Measurements from ENCODE around the gene DNAJB14.

DNAJB14 gene

GRCh38 chr4:99943904-99944437, 2.4 kb downstream of the DNAJB14 start:
- no peak for DNase-seq

- DNase-seq = no peak
These were observed 8.1 kb downstream of the DNAJB14 start for GRCh38 chr4:99938243-99938753.

GRCh38 chr4:99934891-99935290, 11.5 kb downstream of the DNAJB14 start:
- DNase-seq = no peak

GRCh38 chr4:99927566-99927965, 18.9 kb downstream of the DNAJB14 start:
- DNase-seq = no peak

GRCh38 chr4:99921174-99921573, 25.2 kb downstream of the DNAJB14 start:
- no peak for DNase-seq

- DNase-seq = no peak
These were observed 27.8 kb downstream of the DNAJB14 start for GRCh38 chr4:99918656-99919055.

GRCh38 chr4:99917575-99917974, 28.8 kb downstream of the DNAJB14 start:
- DNase-seq = no peak

- DNase-seq = no peak
These were observed 31.0 kb downstream of the DNAJB14 start for GRCh38 chr4:99915449-99915848.

- no peak for DNase-seq
These were observed 51.4 kb downstream of the DNAJB14 start for GRCh38 chr4:99894998-99895397.

- peak; percentile 80 for DNase-seq
These were observed 52.0 kb downstream of the DNAJB14 start, which contains the start of gene LAMTOR3 for GRCh38 chr4:99894161-99894997. LAMTOR3 (minus strand) TSS chr4:99894427; CDS start chr4:99893963, 464 bp downstream.

- no peak for DNase-seq
These were observed 52.6 kb downstream of the DNAJB14 start for GRCh38 chr4:99893839-99894160.

- no peak for DNase-seq
These were observed 53.4 kb downstream of the DNAJB14 start for GRCh38 chr4:99893029-99893428.

GRCh38 chr4:99891351-99891750, 55.1 kb downstream of the DNAJB14 start:
- DNase-seq = no peak

- DNase-seq = no peak
These were observed 58.6 kb downstream of the DNAJB14 start for GRCh38 chr4:99887837-99888236.

- DNase-seq = no peak
These were observed 60.3 kb downstream of the DNAJB14 start for GRCh38 chr4:99886146-99886545.

- no peak for DNase-seq
These were observed 60.7 kb downstream of the DNAJB14 start for GRCh38 chr4:99885687-99886086.

GRCh38 chr4:99885063-99885664, 61.3 kb downstream of the DNAJB14 start:
- DNase-seq = peak; percentile 24

GRCh38 chr4:99879458-99879857, 67.0 kb downstream of the DNAJB14 start:
- no peak for DNase-seq

- no peak for DNase-seq
These were observed 67.8 kb downstream of the DNAJB14 start for GRCh38 chr4:99878604-99879003.

GRCh38 chr4:99876946-99877345, 69.5 kb downstream of the DNAJB14 start:
- DNase-seq = no peak

GRCh38 chr4:99875071-99875470, 71.3 kb downstream of the DNAJB14 start:
- DNase-seq = no peak

GRCh38 chr4:99872570-99872969, 73.8 kb downstream of the DNAJB14 start:
- DNase-seq = no peak

- DNase-seq = no peak
These were observed 78.3 kb downstream of the DNAJB14 start for GRCh38 chr4:99868126-99868596.

GRCh38 chr4:99863804-99864203, 82.6 kb downstream of the DNAJB14 start:
- DNase-seq = peak; percentile 17

Measured in NCI-H510A treated with DMSO at 0.1 percent for 48 hours (cell line).